MM.1S (cell line): Measurements from ENCODE around the gene RNF144B.

Source experiments
- DNase-seq: peaks from one replicate; pipeline ENCODE4 v3.0.0-alpha.2; 2015
- H2AFZ ChIP-seq: fragments of 300-600 bp; sonication (generic); 2 replicates; pipeline ENCODE4 v1.6.0; 2016; ENCODE audit warnings: antibody characterized with exemption, low read length
- H3F3A ChIP-seq: fragments of 300-600 bp; sonication (generic); 2 replicates; pipeline ENCODE4 v1.6.1; 2016; ENCODE audit warnings: mild to moderate bottlenecking, antibody characterized with exemption, low read length, moderate library complexity, mixed read lengths; ENCODE audit not compliant: insufficient read depth
- H3K27ac ChIP-seq: fragments of 300-600 bp; sonication (generic); 2 replicates; pipeline ENCODE4 v1.5.1; 2016; ENCODE audit warnings: mild to moderate bottlenecking, low read length
- H3K27me3 ChIP-seq: fragments of 300-600 bp; sonication (generic); replicated peaks from 2 replicates; pipeline ENCODE4 v1.6.0; 2016; ENCODE audit warnings: low read length; ENCODE audit not compliant: insufficient read depth
- H3K36me3 ChIP-seq: fragments of 300-600 bp; sonication (generic); replicated peaks from 2 replicates; pipeline ENCODE4 v1.6.1; 2016; ENCODE audit warnings: mild to moderate bottlenecking, low read length, mixed read lengths; ENCODE audit not compliant: insufficient read depth
- H3K4me1 ChIP-seq: fragments of 300-600 bp; sonication (generic); 2 replicates; pipeline ENCODE4 v1.6.1; 2016; ENCODE audit warnings: low read length, mixed read lengths
- H3K4me2 ChIP-seq: fragments of 300-600 bp; sonication (generic); 2 replicates; pipeline ENCODE4 v1.6.0; 2016; ENCODE audit warnings: low read depth, low read length
- H3K4me3 ChIP-seq: fragments of 300-600 bp; sonication (generic); 2 replicates; pipeline ENCODE4 v1.5.1; 2016; ENCODE audit warnings: low read length, mixed read lengths
- H3K79me2 ChIP-seq: fragments of 300-600 bp; sonication (generic); 2 replicates; pipeline ENCODE4 v1.6.1; 2016; ENCODE audit warnings: mixed run types, low read length, mixed read lengths
- H3K9ac ChIP-seq: fragments of 300-600 bp; sonication (generic); 2 replicates; pipeline ENCODE4 v1.6.1; 2016; ENCODE audit warnings: low read length, mixed read lengths
- H3K9me2 ChIP-seq: fragments of 300-600 bp; sonication (generic); replicated peaks from 2 replicates; pipeline ENCODE4 v1.6.1; 2016; ENCODE audit warnings: mild to moderate bottlenecking, low read length, mixed read lengths; ENCODE audit not compliant: insufficient read depth
- H3K9me3 ChIP-seq: fragments of 300-600 bp; sonication (generic); replicated peaks from 2 replicates; pipeline ENCODE4 v1.6.1; 2016; ENCODE audit warnings: mild to moderate bottlenecking, low read length, mixed read lengths; ENCODE audit not compliant: insufficient read depth
- H4K20me1 ChIP-seq: fragments of 300-600 bp; sonication (generic); 2 replicates; pipeline ENCODE4 v1.6.1; 2016; ENCODE audit warnings: mild to moderate bottlenecking, low read length, moderate library complexity, mixed read lengths; ENCODE audit not compliant: insufficient read depth
- EZH2 ChIP-seq: fragments of 300-600 bp; sonication (generic); optimal IDR thresholded peaks from 2 replicates; pipeline ENCODE3; 2017; ENCODE audit warnings: low read depth, mild to moderate bottlenecking, antibody characterized with exemption, low read length, mixed read lengths
- EZH2phosphoT487 ChIP-seq: fragments of 300-600 bp; sonication (generic); IDR thresholded peaks from 2 replicates; pipeline ENCODE4 v1.6.1; 2018; ENCODE audit warnings: antibody characterized with exemption, low read length
- TF ChIP-seq, protein P1 (sequence below): fragments of 300-600 bp; sonication (generic); IDR thresholded peaks from 2 replicates; pipeline ENCODE4 v1.5.1; 2016; ENCODE audit warnings: antibody characterized with exemption, low read length, mixed read lengths

RNF144B gene

DNA sequence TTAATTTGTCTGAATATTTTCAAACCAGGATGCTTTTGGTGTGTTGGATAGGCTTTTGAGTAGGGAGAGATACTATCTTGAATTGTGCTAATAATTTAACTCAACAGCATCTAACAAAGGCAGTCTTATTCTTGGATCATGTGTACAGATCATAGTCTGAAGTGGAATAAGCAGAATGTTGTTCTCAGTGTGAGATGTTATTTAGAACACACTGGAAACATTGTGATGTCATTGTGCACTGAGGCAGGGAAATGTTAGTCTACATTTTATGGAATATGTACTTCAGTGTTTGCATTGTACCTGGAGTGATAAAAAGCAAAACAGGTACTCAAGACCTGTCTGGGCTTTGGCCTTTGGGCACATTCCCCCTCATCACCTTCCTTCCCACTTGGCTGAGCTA lies 35.0 kb downstream of the RNF144B start:
- H3K27ac ChIP-seq: no peak overlapping the region
- no peaks in the 10 kb centered on the region for H3F3A ChIP-seq
- no peak overlapping the region for H3K4me3 ChIP-seq
- no peak overlapping the region for H3K4me2 ChIP-seq
- no peaks in the 10 kb centered on the region for H3K9me2 ChIP-seq
- TF ChIP-seq, protein P1, sequence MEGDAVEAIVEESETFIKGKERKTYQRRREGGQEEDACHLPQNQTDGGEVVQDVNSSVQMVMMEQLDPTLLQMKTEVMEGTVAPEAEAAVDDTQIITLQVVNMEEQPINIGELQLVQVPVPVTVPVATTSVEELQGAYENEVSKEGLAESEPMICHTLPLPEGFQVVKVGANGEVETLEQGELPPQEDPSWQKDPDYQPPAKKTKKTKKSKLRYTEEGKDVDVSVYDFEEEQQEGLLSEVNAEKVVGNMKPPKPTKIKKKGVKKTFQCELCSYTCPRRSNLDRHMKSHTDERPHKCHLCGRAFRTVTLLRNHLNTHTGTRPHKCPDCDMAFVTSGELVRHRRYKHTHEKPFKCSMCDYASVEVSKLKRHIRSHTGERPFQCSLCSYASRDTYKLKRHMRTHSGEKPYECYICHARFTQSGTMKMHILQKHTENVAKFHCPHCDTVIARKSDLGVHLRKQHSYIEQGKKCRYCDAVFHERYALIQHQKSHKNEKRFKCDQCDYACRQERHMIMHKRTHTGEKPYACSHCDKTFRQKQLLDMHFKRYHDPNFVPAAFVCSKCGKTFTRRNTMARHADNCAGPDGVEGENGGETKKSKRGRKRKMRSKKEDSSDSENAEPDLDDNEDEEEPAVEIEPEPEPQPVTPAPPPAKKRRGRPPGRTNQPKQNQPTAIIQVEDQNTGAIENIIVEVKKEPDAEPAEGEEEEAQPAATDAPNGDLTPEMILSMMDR: no peak
- TF ChIP-seq EZH2 (no peak), EZH2phosphoT487 (no peak)
- H3K9me3 ChIP-seq: no peaks in the 10 kb centered on the region
- H3K79me2 ChIP-seq: no peaks in the 10 kb centered on the region
- no peak overlapping the region for H2AFZ ChIP-seq
- no peaks in the 10 kb centered on the region for H3K4me1 ChIP-seq
- no peaks in the 10 kb centered on the region for H3K36me3 ChIP-seq
- no peak for DNase-seq
- no peak overlapping the region for H3K9ac ChIP-seq
- H4K20me1 ChIP-seq: no peaks in the 10 kb centered on the region
- no peaks in the 10 kb centered on the region for H3K27me3 ChIP-seq

DNA sequence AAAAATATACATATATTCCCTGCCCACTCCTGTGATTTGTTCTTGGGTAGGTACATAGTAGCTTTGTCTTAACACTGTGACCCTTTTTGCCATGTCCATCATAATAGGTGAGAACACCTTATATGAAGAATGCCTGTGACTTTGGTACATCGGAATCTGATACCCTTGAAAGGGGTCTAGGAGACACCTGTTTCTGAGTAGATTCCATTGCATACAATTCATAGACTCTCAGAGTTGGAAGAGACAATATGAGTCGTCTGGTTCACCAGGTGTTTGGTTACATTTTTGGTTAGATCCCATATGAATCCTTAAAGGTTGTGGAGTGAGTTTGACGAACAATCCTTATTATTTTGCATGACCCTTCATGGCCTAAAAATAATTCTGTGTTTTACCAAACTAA lies 36.3 kb downstream of the RNF144B start:
- Histone ChIP-seq H2AFZ (no peak overlapping the region), H3K27ac (no peak overlapping the region), H4K20me1 (no peaks in the 10 kb centered on the region), H3K9me2 (no peaks in the 10 kb centered on the region), H3F3A (no peaks in the 10 kb centered on the region), H3K9ac (no peak overlapping the region), H3K27me3 (no peaks in the 10 kb centered on the region), H3K4me2 (no peak overlapping the region), H3K79me2 (no peaks in the 10 kb centered on the region), H3K4me3 (no peak overlapping the region), H3K36me3 (no peaks in the 10 kb centered on the region), H3K9me3 (no peaks in the 10 kb centered on the region), H3K4me1 (no peaks in the 10 kb centered on the region)
- TF ChIP-seq, protein P1: no peak
- TF ChIP-seq EZH2phosphoT487 (no peak), EZH2 (no peak)
- no peak for DNase-seq

DNA sequence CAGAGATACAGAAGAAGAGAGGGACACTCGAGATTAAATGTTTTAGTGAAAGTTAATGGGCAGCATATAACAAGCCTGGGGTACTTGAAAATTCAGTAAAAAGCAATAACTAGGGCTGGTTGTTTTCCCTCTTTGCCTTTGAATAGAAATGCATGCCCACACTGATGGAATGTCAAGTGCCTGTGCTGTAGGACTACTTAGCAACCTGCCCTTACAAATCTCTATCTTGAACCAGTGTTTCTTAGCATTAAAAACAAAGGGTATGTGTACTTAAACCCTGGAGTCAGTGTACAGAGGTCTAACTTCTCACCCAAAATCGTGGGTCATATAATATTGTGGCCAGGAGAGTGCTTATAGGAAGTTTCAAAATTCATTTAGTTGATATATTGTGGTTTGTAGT lies 37.1 kb downstream of the RNF144B start:
- H3K9me3 ChIP-seq: no peaks in the 10 kb centered on the region

More for the DNA sequence above, 37.1 kb downstream of the RNF144B start:
- no peak overlapping the region for H3K27ac ChIP-seq
- no peak overlapping the region for H3K4me2 ChIP-seq
- no peak for DNase-seq
- H2AFZ ChIP-seq: no peak overlapping the region
- H3K79me2 ChIP-seq: no peaks in the 10 kb centered on the region
- H3K9me2 ChIP-seq: no peaks in the 10 kb centered on the region
- no peaks in the 10 kb centered on the region for H3K27me3 ChIP-seq
- no peaks in the 10 kb centered on the region for H4K20me1 ChIP-seq
- H3K4me1 ChIP-seq: no peaks in the 10 kb centered on the region
- H3K4me3 ChIP-seq: no peak overlapping the region
- no peaks in the 10 kb centered on the region for H3K36me3 ChIP-seq
- H3F3A ChIP-seq: no peaks in the 10 kb centered on the region
- TF ChIP-seq EZH2phosphoT487 (no peak), EZH2 (no peak)
- TF ChIP-seq, protein P1: no peak
- H3K9ac ChIP-seq: no peak overlapping the region
